Ecto neural progenitor cell (in vitro differentiated cells): ENCODE results near the gene ARGLU1.

Source experiments
- DNase-seq: peaks from one replicate; pipeline ENCODE4 v3.0.0-alpha.2; 2018; ENCODE audit warnings: low spot score

ARGLU1 gene

GRCh38 chr13:106541826-106542225, 26.1 kb downstream of the ARGLU1 start:
- no peak for DNase-seq

GRCh38 chr13:106540613-106541012, 27.3 kb downstream of the ARGLU1 start:
- no peak for DNase-seq

- DNase-seq = no peak
Observed at GRCh38 chr13:106537521-106537920, 30.4 kb downstream of the ARGLU1 start.

GRCh38 chr13:106536244-106537034, 31.5 kb downstream of the ARGLU1 start:
- DNase-seq = peak; percentile 95

GRCh38 chr13:106535552-106536243, 32.2 kb downstream of the ARGLU1 start, which contains the start of gene EFNB2:
Gene EFNB2 (minus strand): TSS chr13:106535662. CDS start chr13:106534964, 698 bp downstream.
- DNase-seq = peak; percentile 95

- peak; percentile 64 for DNase-seq
Observed at GRCh38 chr13:106534639-106535551, 33.0 kb downstream of the ARGLU1 start.

- peak; percentile 70 for DNase-seq
Observed at GRCh38 chr13:106533943-106534638, 33.8 kb downstream of the ARGLU1 start.

- peak; percentile 90 for DNase-seq
Observed at GRCh38 chr13:106533101-106533942, 34.6 kb downstream of the ARGLU1 start.

- DNase-seq = no peak
Observed at GRCh38 chr13:106532111-106532929, 35.6 kb downstream of the ARGLU1 start.

GRCh38 chr13:106530980-106531481, 36.9 kb downstream of the ARGLU1 start:
- no peak for DNase-seq

GRCh38 chr13:106530171-106530851, 37.6 kb downstream of the ARGLU1 start:
- no peak for DNase-seq

- DNase-seq = peak; percentile 56
Observed at GRCh38 chr13:106529415-106530170, 38.3 kb downstream of the ARGLU1 start.

GRCh38 chr13:106528718-106529414, 39.1 kb downstream of the ARGLU1 start:
- peak; percentile 68 for DNase-seq

GRCh38 chr13:106527826-106528225, 40.1 kb downstream of the ARGLU1 start:
- no peak for DNase-seq

GRCh38 chr13:106527445-106527801, 40.5 kb downstream of the ARGLU1 start:
- no peak for DNase-seq

- no peak for DNase-seq
Observed at GRCh38 chr13:106526738-106527444, 41.0 kb downstream of the ARGLU1 start.

- no peak for DNase-seq
Observed at GRCh38 chr13:106525865-106526264, 42.1 kb downstream of the ARGLU1 start.
